Hepatocyte (in vitro differentiated cells): Measurements from ENCODE around the gene TUBB2A. TPM values are rescaled to one million over a fixed set of nuclear protein-coding genes. Genes with fewer than 3 reads are reported as not detected.
"Not testable (repeated sequence)": the region's sequence is repeated elsewhere in the genome, so short reads cannot be mapped to it uniquely, and the experiment has no call there.

ENCODE experiments used
- DNase-seq: peaks from one replicate; pipeline ENCODE4 v3.0.0-alpha.2; 2016; ENCODE audit warnings: low spot score
- H2AFZ ChIP-seq: fragments of 200-600 bp; sonication (generic); 2 replicates; pipeline ENCODE4 v1.6.0; 2016; ENCODE audit warnings: antibody characterized with exemption, mild to moderate bottlenecking
- H3K27ac ChIP-seq: fragments of 200-600 bp; sonication (generic); 2 replicates; pipeline ENCODE4 v1.5.1; 2016; ENCODE audit warnings: mild to moderate bottlenecking
- H3K27me3 ChIP-seq: fragments of 200-600 bp; sonication (generic); 2 replicates; pipeline ENCODE4 v1.6.1; 2016
- H3K36me3 ChIP-seq: fragments of 200-600 bp; sonication (generic); replicated peaks from 2 replicates; pipeline ENCODE4 v1.5.1; 2016; ENCODE audit warnings: low read depth; ENCODE audit not compliant: insufficient read depth
- H3K4me1 ChIP-seq: fragments of 200-600 bp; sonication (generic); 2 replicates; pipeline ENCODE4 v1.5.1; 2016; ENCODE audit warnings: mild to moderate bottlenecking, moderate library complexity; ENCODE audit not compliant: insufficient read depth
- H3K4me2 ChIP-seq: fragments of 200-600 bp; sonication (generic); 2 replicates; pipeline ENCODE4 v1.6.0; 2016
- H3K4me3 ChIP-seq: fragments of 200-600 bp; sonication (generic); 2 replicates; pipeline ENCODE4 v1.5.1; 2016; ENCODE audit warnings: mild to moderate bottlenecking
- H3K79me2 ChIP-seq: fragments of 200-600 bp; sonication (generic); 2 replicates; pipeline ENCODE4 v1.6.0; 2017; ENCODE audit warnings: mild to moderate bottlenecking
- H3K9me2 ChIP-seq: fragments of 200-600 bp; sonication (generic); replicated peaks from 2 replicates; pipeline ENCODE4 v1.6.0; 2017; ENCODE audit warnings: mild to moderate bottlenecking; ENCODE audit not compliant: insufficient read depth
- H3K9me3 ChIP-seq: fragments of 200-600 bp; sonication (generic); 2 replicates; pipeline ENCODE4 v1.5.1; 2016; ENCODE audit warnings: low read depth, mild to moderate bottlenecking
- H4K20me1 ChIP-seq: fragments of 200-600 bp; sonication (generic); 2 replicates; pipeline ENCODE4 v1.6.0; 2016; ENCODE audit warnings: mild to moderate bottlenecking; ENCODE audit not compliant: insufficient read depth, poor library complexity, severe bottlenecking
- CTCF ChIP-seq: fragments of 200-600 bp; sonication (generic); IDR thresholded peaks from 2 replicates; pipeline ENCODE4 v1.5.1; 2016; ENCODE audit warnings: antibody characterized with exemption, mild to moderate bottlenecking; ENCODE audit not compliant: poor library complexity
- EZH2 ChIP-seq: fragments of 200-600 bp; sonication (generic); IDR thresholded peaks from 2 replicates; pipeline ENCODE4 v1.6.1; 2016; ENCODE audit warnings: antibody characterized with exemption, mild to moderate bottlenecking, borderline replicate concordance
- EZH2phosphoT487 ChIP-seq: fragments of 200-600 bp; sonication (generic); IDR thresholded peaks from one replicate; pipeline ENCODE4 v1.6.1; 2018; ENCODE audit warnings: antibody characterized with exemption, mild to moderate bottlenecking, low read depth, moderate library complexity; ENCODE audit not compliant: unreplicated experiment, severe bottlenecking
- WGBS: methylation state at CpG from one replicate; pipeline ENCODE4 v1.1.6; 2016; ENCODE audit warnings: low lambda C conversion rate; ENCODE audit errors: missing lambda C conversion rate; 5-methylcytosine and 5-hydroxymethylcytosine counted together
- polyA plus RNA-seq: library from polyadenylated mRNA; unstranded; fragments of >200 nt; fragmentation: Nextera tagmentation; extraction: Ambion mirVana; gene quantifications from 2 replicates; pipeline ENCODE4 v1.2.1, GENCODE V29; 2016
- total RNA-seq: library from RNA; depleted of rRNA; stranded (reverse); fragments of >200 nt; gene quantifications from 2 replicates; pipeline ENCODE4 v1.2.3, GENCODE V29; 2014

The TUBB2A gene
- total and polyA plus RNA-seq, 2 experiments from 2014 or later, result 115 to 183 TPM

DNA sequence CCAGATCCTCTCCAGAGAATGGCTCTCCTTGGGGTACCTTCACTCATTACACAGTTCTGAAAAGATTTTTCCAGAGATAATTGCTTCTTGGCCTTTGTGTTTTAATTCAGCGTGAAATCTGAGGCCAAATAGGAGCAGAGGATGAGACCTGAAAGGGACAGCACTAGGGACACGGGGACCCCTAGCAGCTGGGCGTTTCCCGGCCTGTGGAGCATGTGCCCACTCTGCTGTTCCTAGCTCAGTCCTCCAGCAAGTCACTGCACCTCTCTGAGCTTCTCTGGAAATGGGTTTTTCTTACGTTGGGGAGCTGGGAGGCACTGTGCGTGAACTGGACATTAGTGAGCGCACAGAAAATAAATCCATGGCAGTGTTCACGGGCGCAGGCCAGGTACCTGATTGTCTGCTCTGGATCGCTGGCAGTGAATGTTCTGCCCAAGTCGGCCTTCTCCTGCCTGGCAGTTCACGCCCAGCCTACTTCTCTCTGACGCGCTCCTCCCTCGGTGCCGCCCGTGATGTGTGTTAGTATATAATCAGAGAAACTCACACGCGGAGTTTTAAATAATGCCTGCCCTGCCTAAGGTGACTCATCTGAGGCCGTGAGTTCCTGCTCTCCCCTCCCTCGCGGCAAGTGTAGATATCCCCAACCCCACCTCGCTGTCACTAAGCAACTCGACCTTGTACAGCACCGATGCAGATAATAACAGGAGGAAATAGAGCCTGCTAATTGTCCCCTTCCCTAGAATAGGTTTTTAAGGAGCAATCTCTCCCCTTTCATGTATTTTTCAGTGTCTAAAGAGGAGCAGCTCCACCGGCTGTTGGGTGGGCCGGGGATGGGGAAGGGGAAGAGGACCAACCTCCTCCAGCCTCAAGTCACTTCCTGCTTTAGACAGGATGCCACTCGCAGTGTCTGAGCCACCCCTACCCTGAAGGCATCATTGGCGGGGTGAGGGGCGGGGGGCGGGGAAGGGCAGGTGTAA is 2.7 kb upstream of the TUBB2A start:
- H3K36me3 ChIP-seq, result no peaks in the 10 kb centered on the region
- H3K27ac ChIP-seq, result peak overlapping the region; percentile 98
- no peaks in the 10 kb centered on the region for H4K20me1 ChIP-seq
- TF ChIP-seq EZH2 (no peak), EZH2phosphoT487 (no peak), CTCF (no peak)
- H3K4me3 ChIP-seq, result no peak overlapping the region
- peak overlapping the region; percentile 67 for H3K4me2 ChIP-seq
- peak; percentile 93 for DNase-seq
- H3K9me3 ChIP-seq, result no peaks in the 10 kb centered on the region
- H2AFZ ChIP-seq, result no peak overlapping the region
- H3K79me2 ChIP-seq, result peaks cover 3% of the 10 kb centered on the region
- H3K27me3 ChIP-seq, result no peaks in the 10 kb centered on the region
- WGBS, result 48% methylated on average over 31 of the region's 31 CpGs
- peaks cover 21% of the 10 kb centered on the region for H3K4me1 ChIP-seq
- H3K9me2 ChIP-seq, result no peaks in the 10 kb centered on the region

- Histone ChIP-seq H3K4me1 (peaks cover 21% of the 10 kb centered on the region), H2AFZ (peak overlapping the region; percentile 65), H3K4me2 (peak overlapping the region; percentile 98), H3K27ac (peak overlapping the region; percentile 65), H3K4me3 (peak overlapping the region; percentile 97)
- not testable (repeated sequence) for H3K9me2 ChIP-seq, H3K27me3 ChIP-seq, H3K36me3 ChIP-seq, H4K20me1 ChIP-seq, H3K9me3 ChIP-seq, H3K79me2 ChIP-seq
- peak; percentile 41 for DNase-seq
- 11% methylated on average over 26 of the region's 32 CpGs for WGBS
These were observed 887 bp downstream of the TUBB2A start for GRCh38 chr6:3156184-3157130.

DNA sequence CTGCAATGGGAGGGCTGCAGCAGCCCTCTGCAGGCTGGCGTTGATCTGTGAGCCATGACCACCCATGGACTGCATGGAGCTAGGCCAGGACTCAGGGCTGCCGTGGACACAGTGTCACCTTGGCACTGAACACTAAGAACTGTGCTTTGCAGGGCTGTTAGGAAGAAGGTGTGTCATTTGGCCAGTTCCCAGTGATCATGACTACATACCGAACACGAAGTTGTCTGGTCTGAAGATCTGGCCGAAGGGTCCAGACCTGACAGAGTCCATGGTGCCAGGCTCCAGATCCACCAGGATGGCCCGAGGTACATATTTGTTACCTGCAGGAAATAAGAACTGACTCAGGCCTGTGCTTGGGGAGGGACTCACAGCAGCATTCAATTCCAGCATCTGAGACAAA is 1.9 kb downstream of the TUBB2A start:
- H3K4me3 ChIP-seq, H3K27ac ChIP-seq, H3K36me3 ChIP-seq, H2AFZ ChIP-seq, H3K9me2 ChIP-seq, H4K20me1 ChIP-seq, H3K4me2 ChIP-seq, H3K27me3 ChIP-seq, DNase-seq, H3K79me2 ChIP-seq, H3K9me3 ChIP-seq: not testable (repeated sequence)
- H3K4me1 ChIP-seq, result peaks cover 17% of the 10 kb centered on the region
- 95% methylated on average over 6 of the region's 6 CpGs for WGBS

GRCh38 chr6:3152689-3153088 is 4.7 kb downstream of the TUBB2A start:
- DNase-seq, result no peak
- no peak overlapping the region for H3K4me3 ChIP-seq
- no peak overlapping the region for H3K27ac ChIP-seq
- H3K79me2 ChIP-seq, result peaks cover 3% of the 10 kb centered on the region
- no peaks in the 10 kb centered on the region for H3K27me3 ChIP-seq
- no peak overlapping the region for H3K4me2 ChIP-seq
- 91% methylated on average over 3 of the region's 3 CpGs for WGBS
- no peak overlapping the region for H2AFZ ChIP-seq
- H3K9me3 ChIP-seq, result no peaks in the 10 kb centered on the region
- H3K36me3 ChIP-seq, result no peaks in the 10 kb centered on the region
- no peaks in the 10 kb centered on the region for H3K9me2 ChIP-seq
- H4K20me1 ChIP-seq, result no peaks in the 10 kb centered on the region
- H3K4me1 ChIP-seq, result no peaks in the 10 kb centered on the region
- TF ChIP-seq EZH2, result no peak
- no peak for TF ChIP-seq CTCF
- TF ChIP-seq EZH2phosphoT487, result no peak
